K562 (cell line): Measurements from ENCODE around the gene MXI1. TPM values are rescaled to one million over a fixed set of nuclear protein-coding genes. Genes with fewer than 3 reads are reported as not detected.

ENCODE experiments used
- ATAC-seq: fragments of 200-7000 bp; cut with Tn5 transposase; 3 replicates; pipeline ENCODE4 v1.9.1; 2020; ENCODE audit warnings: moderate library complexity
- BruUV-seq: library from RNA; stranded (reverse); fragments of 400-500 nt; replicated peaks from 2 replicates; lab custom pipeline; 2021; lab: Mats Ljungman, UMichigan
- CTCF ChIA-PET: fragments of 300-600 bp; formaldehyde crosslinking; extraction: SDS; loops from one replicate; lab custom pipeline; 2021; ENCODE audit warnings: low intra/inter-chr PET ratio; lab: Yijun Ruan, JAX
- POLR2A ChIA-PET: fragments of 300-600, 350-650 bp; sonication (Branson Sonifier 250); formaldehyde crosslinking; extraction: SDS; loops from one replicate; lab custom pipeline; 2021; ENCODE audit warnings: antibody characterized with exemption, inconsistent platforms; lab: Yijun Ruan, JAX
- DNase-seq, 4 experiments: peaks; one replicate each; pipeline versions ENCODE4 v3.0.0 to v3.0.0-alpha.2; 2011 to 2018; ENCODE audit warnings: low spot score in 3 of 4, mixed read lengths in 3 of 4; ENCODE audit errors: extremely low read depth in 1 of 4
- FAIRE-seq: peaks from 2 replicates; lab custom pipeline; 2011; peaks lifted over from hg19 to GRCh38; lab: Jason Lieb, UNC
- H2AFZ ChIP-seq: 2 replicates; pipeline ENCODE4 v1.6.0; 2011; ENCODE audit warnings: low read depth, low read length, control low read depth, inconsistent platforms
- H3K27ac ChIP-seq: fragments of 200-600 bp; 3 replicates; pipeline ENCODE4 v1.8.0; 2011; ENCODE audit warnings: low read depth, mild to moderate bottlenecking, control low read depth, inconsistent platforms, low read length, moderate library complexity, mixed read lengths; ENCODE audit errors: extremely low read depth
- H3K27me3 ChIP-seq, 2 experiments: fragments of 300-600 bp in 1 of 2; 2 replicates in 1 of 2; 3 replicates in 1 of 2; pipeline versions ENCODE4 v1.6.0 to v1.8.0; 2011; ENCODE audit warnings: inconsistent platforms in 2 of 2, low read length in 2 of 2, mild to moderate bottlenecking in 1 of 2, mixed read lengths in 1 of 2, moderate library complexity in 1 of 2; ENCODE audit not compliant: control insufficient read depth in 2 of 2, insufficient read depth in 2 of 2
- H3K36me3 ChIP-seq: fragments of 300-600 bp; 3 replicates; pipeline ENCODE4 v1.8.0; 2011; ENCODE audit warnings: mild to moderate bottlenecking, low read length, inconsistent platforms; ENCODE audit not compliant: control insufficient read depth, insufficient read depth
- H3K4me1 ChIP-seq, 2 experiments: fragments of 200-600 bp in 1 of 2; replicated peaks in 1 of 2; 2 replicates in 1 of 2; 3 replicates in 1 of 2; pipeline versions ENCODE4 v1.5.1 to v1.8.0; 2011; ENCODE audit warnings: inconsistent platforms in 2 of 2, low read length in 2 of 2, mild to moderate bottlenecking in 1 of 2, mixed read lengths in 1 of 2, moderate library complexity in 1 of 2; ENCODE audit not compliant: control insufficient read depth in 2 of 2, insufficient read depth in 2 of 2
- H3K4me2 ChIP-seq: 2 replicates; pipeline ENCODE4 v1.6.1; 2011; ENCODE audit warnings: low read length, control low read depth, inconsistent platforms, mixed read lengths; ENCODE audit not compliant: insufficient read depth
- H3K4me3 ChIP-seq: fragments of 200-600 bp; sonication (generic), shearing (Covaris generic); 2 replicates; pipeline ENCODE4 v1.5.1; 2016; ENCODE audit warnings: control low read depth, inconsistent platforms
- H3K79me2 ChIP-seq: fragments of 200-600 bp; 3 replicates; pipeline ENCODE4 v1.8.0; 2011; ENCODE audit warnings: low read length, inconsistent platforms; ENCODE audit not compliant: control insufficient read depth, insufficient read depth
- H3K9ac ChIP-seq, 2 experiments: 2 replicates each; pipeline versions ENCODE4 v1.6.0 to v1.6.1; 2011; ENCODE audit warnings: low read depth in 2 of 2, low read length in 2 of 2, control low read depth in 1 of 2, inconsistent platforms in 1 of 2, mild to moderate bottlenecking in 1 of 2, mixed read lengths in 1 of 2; ENCODE audit not compliant: insufficient read depth in 1 of 2
- H3K9me1 ChIP-seq: one replicate; pipeline ENCODE4 v1.6.0; 2011; ENCODE audit warnings: inconsistent platforms, mild to moderate bottlenecking, low read length, moderate library complexity; ENCODE audit not compliant: control insufficient read depth, insufficient read depth
- H3K9me3 ChIP-seq: replicated peaks from 2 replicates; pipeline ENCODE4 v1.5.1; 2011; ENCODE audit warnings: low read depth, low read length, inconsistent platforms; ENCODE audit not compliant: control insufficient read depth, insufficient read depth
- H4K20me1 ChIP-seq: replicated peaks from 2 replicates; pipeline ENCODE4 v1.6.1; 2011; ENCODE audit warnings: low read length, inconsistent platforms, mixed read lengths; ENCODE audit not compliant: control insufficient read depth, insufficient read depth
- ATF1 ChIP-seq, 2 experiments: fragments of 450-650 bp in 1 of 2; IDR thresholded peaks; 2 replicates each; pipeline ENCODE4 v1.6.1; 2016; ENCODE audit warnings: missing compliant biosample characterization in 1 of 2, missing genetic modification characterization in 1 of 2
- KLF13 ChIP-seq: fragments of 450-650 bp; IDR thresholded peaks from 2 replicates; pipeline ENCODE4 v1.6.1; 2016; ENCODE audit warnings: missing genetic modification characterization, low read depth, mild to moderate bottlenecking, missing compliant biosample characterization, moderate library complexity, borderline replicate concordance
- KLF6 ChIP-seq: fragments of 250-450 bp; sonication (Bioruptor Pico); IDR thresholded peaks from 2 replicates; pipeline ENCODE4 v1.4.0; 2020; ENCODE audit warnings: mild to moderate bottlenecking, moderate library complexity, borderline replicate concordance
- MEIS2 ChIP-seq: fragments of 450-650 bp; IDR thresholded peaks from 2 replicates; pipeline ENCODE4 v1.6.1; 2014; ENCODE audit warnings: mild to moderate bottlenecking; ENCODE audit not compliant: partially characterized antibody
- NFIC ChIP-seq: fragments of 450-650 bp; IDR thresholded peaks from 2 replicates; pipeline ENCODE4 v1.6.1; 2017; ENCODE audit warnings: mild to moderate bottlenecking, inconsistent platforms
- SAP30 ChIP-seq: fragments of 200-600 bp; sonication (generic); IDR thresholded peaks from 2 replicates; pipeline ENCODE4 v1.6.1; 2012; ENCODE audit warnings: borderline replicate concordance, low read depth, mild to moderate bottlenecking, moderate library complexity, low read length, control low read depth, inconsistent platforms; ENCODE audit not compliant: insufficient read depth, poor library complexity, severe bottlenecking
- SIN3B ChIP-seq: fragments of 450-650 bp; IDR thresholded peaks from 2 replicates; pipeline ENCODE4 v1.6.1; 2017; ENCODE audit warnings: low read depth, mild to moderate bottlenecking, moderate library complexity
- ZBTB7A ChIP-seq: IDR thresholded peaks from 2 replicates; pipeline ENCODE4 v1.6.1; 2011; ENCODE audit warnings: low read depth, mild to moderate bottlenecking, low read length, moderate library complexity, borderline replicate concordance; ENCODE audit not compliant: control insufficient read depth
- WGBS: fragments of 100-300 bp; shearing (Covaris generic); methylation state at CpG from one replicate; pipeline ENCODE4 v1.1.6; 2016; ENCODE audit warnings: low coverage, mixed read lengths; ENCODE audit not compliant: insufficient coverage; ENCODE audit errors: missing lambda C conversion rate; 5-methylcytosine and 5-hydroxymethylcytosine counted together
- in situ Hi-C: fragments of 300-500 bp; cut with MboI; formaldehyde crosslinking; loops from 4 replicates; pipeline ENCODE4 v1.15.0; 2018; ENCODE audit warnings: inconsistent platforms, mixed read lengths
- intact Hi-C: fragments of 100-400 bp; cut with micrococcal nuclease; formaldehyde crosslinking; loops from 2 replicates; pipeline ENCODE4 v1.14.2; 2022
- polyA plus RNA-seq, 8 experiments: library from polyadenylated mRNA; depleted of rRNA in 4 of 8; stranded (reverse) in 5 of 8; unstranded in 3 of 8; fragments of >200 nt; fragmentation: Nextera tagmentation in 2 of 8; fragmentation: Illumina TruSeq in 1 of 8; extraction: Ambion mirVana in 2 of 8; extraction: Trizol in 1 of 8; gene quantifications; 2 replicates each; pipeline versions ENCODE4 v1.2.1 to v1.2.3, GENCODE V29; 2011 to 2014; ENCODE audit warnings: inconsistent platforms in 1 of 8, missing spikeins in 1 of 8
- total RNA-seq, 7 experiments: library from RNA; depleted of rRNA in 6 of 7; stranded (reverse); fragments of >200 nt in 6 of 7; fragmentation: Illumina TruSeq in 2 of 7; extraction: Trizol in 2 of 7; gene quantifications; 2 replicates each; pipeline versions ENCODE4 v1.2.1 to v1.2.3, GENCODE V29; 2011 to 2021; ENCODE audit warnings: low replicate concordance in 1 of 7
- TF ChIP-seq, protein P1 (sequence below): fragments of 150-350 bp; conservative IDR thresholded peaks from 2 replicates; pipeline ENCODE4 v1.6.1; 2014; ENCODE audit warnings: low read length
- TF ChIP-seq, protein P2 (sequence below): fragments of 250-450 bp; sonication (Bioruptor Pico); IDR thresholded peaks from 2 replicates; pipeline ENCODE4 v1.8.0; 2022; ENCODE audit warnings: inconsistent platforms
- TF ChIP-seq, protein P3 (sequence below), 2 experiments: IDR thresholded peaks in 1 of 2; conservative IDR thresholded peaks in 1 of 2; 2 replicates each; pipeline ENCODE4 v1.6.1; 2016; ENCODE audit warnings: low read depth in 2 of 2, mild to moderate bottlenecking in 1 of 2, missing compliant biosample characterization in 1 of 2, missing genetic modification characterization in 1 of 2, moderate library complexity in 1 of 2

Gene MXI1
- total and polyA plus RNA-seq, 9 of the 15 experiments (the other 6 are each of a cell fraction or from before 2014, with no cell fraction given) = 9.1 to 23.7 (median 14.8) TPM

DNA sequence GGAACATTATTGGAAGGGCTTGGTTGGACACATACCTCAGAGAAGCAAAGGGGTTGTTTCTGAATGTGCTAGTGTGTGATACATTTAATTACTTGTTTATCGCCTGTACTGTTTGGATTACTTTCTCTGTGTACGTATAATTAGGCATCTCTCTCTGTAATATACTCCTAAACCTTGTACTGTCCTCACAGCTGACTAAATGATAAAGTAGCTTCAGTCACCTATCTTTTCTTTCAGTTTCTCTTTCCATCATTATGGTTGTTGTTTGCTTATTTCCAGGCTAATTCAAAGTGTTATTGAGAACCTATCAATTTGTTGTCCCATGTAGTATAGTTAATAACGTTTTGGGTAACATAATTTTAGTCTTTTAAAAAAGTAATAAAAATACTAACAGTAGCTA is 34.0 kb downstream of the MXI1 start:
- in situ Hi-C loops = no loop called here
- ATAC-seq (no peak; the same call in 2 of the 3 replicates), DNase-seq (no peak), FAIRE-seq (no peak)
- no peak overlapping the region for H3K4me2 ChIP-seq
- WGBS = 55% methylated on average over 3 of the region's 3 CpGs
- no peaks in the 10 kb centered on the region for H3K9me1 ChIP-seq
- no peak overlapping the region for H3K27ac ChIP-seq
- no peak overlapping the region for H3K4me3 ChIP-seq
- intact Hi-C loops = loop anchor here (5.0 kb wide), 1 partner anchor 36 kb away; no protein-coding TSS in a partner anchor
- BruUV-seq = no TSS peak
- H2AFZ ChIP-seq = no peak overlapping the region
- H3K27me3 ChIP-seq = no peaks in the 10 kb centered on the region
- ChIA-PET POLR2A (interaction anchor here (0.5 to 1.3 kb wide), 4 partner anchors 9 to 42 kb away, joined by 3 to 5 read pairs (median 3); no protein-coding TSS in a partner anchor), CTCF (no interaction called here)
- H3K9ac ChIP-seq = no peak overlapping the region
- H3K4me1 ChIP-seq = peaks cover 0 to 9% of the 10 kb centered on the region in 2 experiments; a peak in 2 of 5 replicates
- H4K20me1 ChIP-seq = no peaks in the 10 kb centered on the region
- peaks cover 52% of the 10 kb centered on the region for H3K79me2 ChIP-seq
- peaks cover 20% of the 10 kb centered on the region; the same call in 2 of the 3 replicates for H3K36me3 ChIP-seq
- no peaks in the 10 kb centered on the region for H3K9me3 ChIP-seq
- TF ChIP-seq KLF6 (CRISPR knock-in tag) (no peak), ATF1 (CRISPR knock-in tag; IDR thresholded peaks at IDR 0.05) (no peak), ATF1 (tag; IDR thresholded peaks at IDR 0.05) (no peak), KLF13 (tag) (no peak), SIN3B (no peak), SAP30 (no peak), MEIS2 (peak; percentile 20), ZBTB7A (no peak), NFIC (no peak)
- TF ChIP-seq, protein P1, sequence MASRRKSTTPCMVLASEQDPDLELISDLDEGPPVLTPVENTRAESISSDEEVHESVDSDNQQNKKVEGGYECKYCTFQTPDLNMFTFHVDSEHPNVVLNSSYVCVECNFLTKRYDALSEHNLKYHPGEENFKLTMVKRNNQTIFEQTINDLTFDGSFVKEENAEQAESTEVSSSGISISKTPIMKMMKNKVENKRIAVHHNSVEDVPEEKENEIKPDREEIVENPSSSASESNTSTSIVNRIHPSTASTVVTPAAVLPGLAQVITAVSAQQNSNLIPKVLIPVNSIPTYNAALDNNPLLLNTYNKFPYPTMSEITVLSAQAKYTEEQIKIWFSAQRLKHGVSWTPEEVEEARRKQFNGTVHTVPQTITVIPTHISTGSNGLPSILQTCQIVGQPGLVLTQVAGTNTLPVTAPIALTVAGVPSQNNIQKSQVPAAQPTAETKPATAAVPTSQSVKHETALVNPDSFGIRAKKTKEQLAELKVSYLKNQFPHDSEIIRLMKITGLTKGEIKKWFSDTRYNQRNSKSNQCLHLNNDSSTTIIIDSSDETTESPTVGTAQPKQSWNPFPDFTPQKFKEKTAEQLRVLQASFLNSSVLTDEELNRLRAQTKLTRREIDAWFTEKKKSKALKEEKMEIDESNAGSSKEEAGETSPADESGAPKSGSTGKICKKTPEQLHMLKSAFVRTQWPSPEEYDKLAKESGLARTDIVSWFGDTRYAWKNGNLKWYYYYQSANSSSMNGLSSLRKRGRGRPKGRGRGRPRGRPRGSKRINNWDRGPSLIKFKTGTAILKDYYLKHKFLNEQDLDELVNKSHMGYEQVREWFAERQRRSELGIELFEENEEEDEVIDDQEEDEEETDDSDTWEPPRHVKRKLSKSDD = no peak
- TF ChIP-seq, protein P2, sequence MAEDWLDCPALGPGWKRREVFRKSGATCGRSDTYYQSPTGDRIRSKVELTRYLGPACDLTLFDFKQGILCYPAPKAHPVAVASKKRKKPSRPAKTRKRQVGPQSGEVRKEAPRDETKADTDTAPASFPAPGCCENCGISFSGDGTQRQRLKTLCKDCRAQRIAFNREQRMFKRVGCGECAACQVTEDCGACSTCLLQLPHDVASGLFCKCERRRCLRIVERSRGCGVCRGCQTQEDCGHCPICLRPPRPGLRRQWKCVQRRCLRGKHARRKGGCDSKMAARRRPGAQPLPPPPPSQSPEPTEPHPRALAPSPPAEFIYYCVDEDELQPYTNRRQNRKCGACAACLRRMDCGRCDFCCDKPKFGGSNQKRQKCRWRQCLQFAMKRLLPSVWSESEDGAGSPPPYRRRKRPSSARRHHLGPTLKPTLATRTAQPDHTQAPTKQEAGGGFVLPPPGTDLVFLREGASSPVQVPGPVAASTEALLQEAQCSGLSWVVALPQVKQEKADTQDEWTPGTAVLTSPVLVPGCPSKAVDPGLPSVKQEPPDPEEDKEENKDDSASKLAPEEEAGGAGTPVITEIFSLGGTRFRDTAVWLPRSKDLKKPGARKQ (CRISPR knock-in tag) = no peak
- TF ChIP-seq, protein P3, sequence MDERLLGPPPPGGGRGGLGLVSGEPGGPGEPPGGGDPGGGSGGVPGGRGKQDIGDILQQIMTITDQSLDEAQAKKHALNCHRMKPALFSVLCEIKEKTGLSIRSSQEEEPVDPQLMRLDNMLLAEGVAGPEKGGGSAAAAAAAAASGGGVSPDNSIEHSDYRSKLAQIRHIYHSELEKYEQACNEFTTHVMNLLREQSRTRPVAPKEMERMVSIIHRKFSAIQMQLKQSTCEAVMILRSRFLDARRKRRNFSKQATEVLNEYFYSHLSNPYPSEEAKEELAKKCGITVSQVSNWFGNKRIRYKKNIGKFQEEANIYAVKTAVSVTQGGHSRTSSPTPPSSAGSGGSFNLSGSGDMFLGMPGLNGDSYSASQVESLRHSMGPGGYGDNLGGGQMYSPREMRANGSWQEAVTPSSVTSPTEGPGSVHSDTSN (CRISPR knock-in tag; IDR thresholded peaks at IDR 0.05; ENCODE audit: low read depth) = no peak
- TF ChIP-seq, protein P3 (tag; conservative IDR thresholded peaks at IDR 0.05; ENCODE audit: low read depth) = 0 out of 2 replicates have a peak, but pooled peaks have one; percentile 29
